GM18498 (cell line): ENCODE data around the gene CLEC16A.

Experiments used
- ATAC-seq: cut with Tn5 transposase; IDR thresholded peaks from one replicate; pipeline ENCODE4 v1.9.1; 2021; ENCODE audit warnings: mild to moderate bottlenecking, moderate library complexity; ENCODE audit not compliant: unreplicated experiment

Gene CLEC16A

GRCh38 chr16:10939649-10940234, 4.6 kb upstream of the CLEC16A start:
- no peak for ATAC-seq

DNA sequence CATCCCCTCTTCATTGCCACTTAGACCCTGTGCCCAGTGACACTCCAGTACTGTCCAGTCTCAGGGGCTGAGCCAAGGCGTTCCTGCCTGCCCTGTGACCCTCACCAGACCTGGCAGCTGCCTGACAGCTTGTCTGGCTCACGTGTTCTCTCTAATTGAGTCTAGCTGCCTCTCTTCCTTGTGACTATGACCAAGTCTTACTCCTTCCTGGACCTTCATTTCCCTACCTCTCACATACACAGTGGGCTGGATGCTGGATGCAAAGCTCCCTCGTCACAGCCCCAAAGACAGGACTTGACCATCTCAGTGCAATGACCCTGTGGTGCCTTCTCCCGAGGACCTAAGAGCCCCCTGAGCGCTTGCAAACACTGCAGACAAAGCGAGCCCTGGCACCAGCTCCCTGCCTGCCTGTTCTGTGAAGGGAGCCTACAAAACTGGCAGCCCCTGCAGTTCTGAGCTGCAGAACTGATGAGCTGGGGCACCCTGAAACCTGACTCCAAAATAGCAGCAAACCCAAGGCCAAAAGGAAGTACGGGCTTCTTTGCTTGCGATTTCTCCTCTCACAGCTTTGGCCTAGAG, 3.8 kb upstream of the CLEC16A start:
- ATAC-seq, result no peak

DNA sequence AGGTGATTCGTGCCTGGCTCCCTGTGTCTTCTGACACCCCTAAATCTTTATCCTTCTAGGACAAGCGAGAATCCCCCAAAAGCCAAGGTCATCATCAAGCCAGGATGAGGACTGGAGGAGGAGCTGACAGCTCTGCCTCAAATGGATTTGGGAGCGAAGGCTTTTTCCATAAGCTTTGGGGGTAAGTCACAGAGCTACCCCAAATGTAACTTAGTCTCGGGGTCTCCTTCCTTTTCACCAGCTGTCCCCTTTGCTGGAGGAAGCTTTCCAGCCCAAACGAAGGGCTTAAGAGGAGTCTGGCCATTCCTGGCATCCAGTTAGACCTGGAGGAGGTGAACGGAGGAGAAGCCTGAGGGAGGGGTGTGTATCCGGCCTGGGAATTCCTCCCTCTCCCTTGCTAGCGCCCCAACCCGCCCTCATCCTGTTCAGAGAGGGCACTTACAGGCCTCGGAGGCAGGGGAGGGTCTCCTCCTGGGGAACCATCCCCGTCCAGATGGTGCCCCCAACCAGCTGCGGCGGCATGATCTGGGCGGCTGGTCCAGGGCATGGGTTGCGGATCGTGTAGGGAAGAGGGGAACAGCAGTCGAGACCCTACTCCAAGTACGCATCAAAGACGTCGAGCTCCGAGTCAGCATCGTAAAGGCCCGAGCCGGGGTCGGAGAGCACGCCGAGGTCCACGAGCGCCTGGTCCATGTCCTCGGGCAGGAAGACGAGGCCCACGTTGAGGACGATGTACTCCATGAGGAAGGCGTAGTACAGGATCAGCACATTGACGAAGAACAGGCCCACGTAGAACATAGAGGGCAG, 3.0 kb upstream of the CLEC16A start:
- no peak for ATAC-seq

DNA sequence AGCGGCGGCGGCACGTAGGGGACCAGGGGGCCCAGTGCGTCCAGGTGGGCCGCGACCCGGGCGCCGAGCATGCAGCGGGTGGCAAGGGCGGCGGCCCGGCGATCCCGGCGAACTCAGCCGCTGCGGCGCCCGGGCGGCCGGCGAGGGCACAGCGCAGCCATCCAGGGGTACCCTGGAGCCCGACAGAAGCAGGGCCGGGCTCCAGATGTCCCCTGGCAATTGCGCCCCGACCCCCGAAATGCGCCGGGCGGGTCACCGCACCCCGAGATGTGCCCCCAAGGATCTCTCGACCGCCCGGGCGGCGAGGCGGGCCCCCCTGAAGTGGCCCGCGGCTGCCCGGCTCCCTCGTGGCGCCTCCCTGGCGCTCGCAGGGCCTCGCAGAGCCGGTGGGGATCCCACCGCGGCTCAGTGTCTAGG, 2.4 kb upstream of the CLEC16A start:
- peak; percentile 8 for ATAC-seq

GRCh38 chr16:10942352-10943063, 1.9 kb upstream of the CLEC16A start, which contains the start of gene DEXI:
Gene DEXI, minus strand, starts transcription at chr16:10942468. Its CDS starts 463 bp downstream, at chr16:10942005.
- ATAC-seq, result peak; percentile 76

GRCh38 chr16:10943064-10943353, 1.4 kb upstream of the CLEC16A start:
- no peak for ATAC-seq

DNA sequence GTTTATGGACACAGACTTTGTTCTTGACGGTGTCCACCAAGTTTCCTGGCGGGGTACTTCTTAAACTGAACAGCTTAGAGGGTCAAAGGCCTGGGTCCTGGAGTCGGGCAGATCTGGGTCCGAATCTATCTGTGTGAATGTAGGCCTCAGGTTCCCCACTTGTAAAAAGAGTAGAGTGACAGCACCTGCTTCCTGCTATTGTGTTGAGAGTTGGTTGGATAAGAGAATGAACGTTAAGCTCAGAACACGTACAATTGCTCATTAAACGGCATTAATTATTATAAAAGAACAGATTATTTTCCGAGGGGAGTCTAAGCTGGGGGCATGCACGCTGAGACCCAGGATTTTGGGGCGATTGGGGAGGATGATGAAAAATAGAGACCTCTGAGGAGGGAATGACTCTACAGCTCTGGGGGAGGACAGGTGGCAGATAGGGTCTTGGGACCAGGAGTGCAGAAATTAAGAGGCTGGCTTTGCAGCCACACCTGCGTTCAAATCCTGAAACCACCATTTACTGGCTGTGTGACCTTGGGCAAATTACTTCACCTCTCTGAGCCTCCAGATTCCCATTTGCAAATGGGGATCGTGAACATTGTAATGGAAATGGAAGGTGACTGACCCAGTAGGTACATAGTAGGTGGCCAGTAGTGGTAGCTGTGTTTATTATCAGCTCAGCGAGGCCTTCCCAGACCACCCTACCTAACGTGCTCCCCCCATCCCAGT, 862 bp downstream of the CLEC16A start:
- no peak for ATAC-seq

GRCh38 chr16:10946308-10946707, 1.9 kb downstream of the CLEC16A start:
- no peak for ATAC-seq

GRCh38 chr16:10947211-10947787, 2.9 kb downstream of the CLEC16A start:
- no peak for ATAC-seq

GRCh38 chr16:10949424-10949970, 5.1 kb downstream of the CLEC16A start:
- ATAC-seq, result peak; percentile 75

DNA sequence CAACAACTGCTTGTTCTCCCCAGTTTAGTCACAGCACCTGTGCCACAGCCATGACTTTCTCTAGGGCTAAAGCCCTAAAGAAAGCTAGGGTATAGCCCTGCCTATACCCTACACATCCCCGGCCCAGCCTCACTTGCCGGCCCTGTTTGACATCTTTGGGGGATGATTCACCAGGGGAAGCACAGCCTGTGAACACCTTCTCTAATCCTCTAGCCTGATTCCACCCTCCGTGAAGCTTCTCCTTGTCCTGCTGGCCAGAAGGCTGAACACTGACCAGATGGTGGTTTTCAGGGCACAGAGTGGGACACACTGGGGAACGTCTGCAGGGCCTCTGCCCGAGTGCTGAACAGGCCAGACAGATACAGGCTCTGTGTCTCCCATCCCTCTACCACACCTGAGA, 6.0 kb downstream of the CLEC16A start:
- ATAC-seq, result no peak

DNA sequence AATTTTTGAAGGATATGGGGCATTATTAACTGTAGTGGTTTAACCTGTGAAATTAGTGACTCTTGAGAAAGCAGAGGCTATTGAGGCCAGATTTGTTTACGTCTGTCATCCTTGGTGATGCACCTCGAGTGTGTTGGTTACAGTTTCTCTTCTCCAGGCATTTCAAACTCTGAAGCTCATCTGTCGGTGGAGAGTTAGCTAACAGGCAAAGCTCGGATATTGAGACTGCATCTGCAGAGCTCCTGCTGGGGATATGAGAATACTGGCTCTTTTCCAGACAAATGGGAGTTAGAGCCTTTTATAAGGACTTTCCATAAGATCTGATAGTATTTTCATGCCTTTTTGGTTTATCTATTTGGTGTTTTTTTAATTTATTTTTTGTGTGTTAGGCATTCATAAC, 6.7 kb downstream of the CLEC16A start:
- ATAC-seq, result no peak

DNA sequence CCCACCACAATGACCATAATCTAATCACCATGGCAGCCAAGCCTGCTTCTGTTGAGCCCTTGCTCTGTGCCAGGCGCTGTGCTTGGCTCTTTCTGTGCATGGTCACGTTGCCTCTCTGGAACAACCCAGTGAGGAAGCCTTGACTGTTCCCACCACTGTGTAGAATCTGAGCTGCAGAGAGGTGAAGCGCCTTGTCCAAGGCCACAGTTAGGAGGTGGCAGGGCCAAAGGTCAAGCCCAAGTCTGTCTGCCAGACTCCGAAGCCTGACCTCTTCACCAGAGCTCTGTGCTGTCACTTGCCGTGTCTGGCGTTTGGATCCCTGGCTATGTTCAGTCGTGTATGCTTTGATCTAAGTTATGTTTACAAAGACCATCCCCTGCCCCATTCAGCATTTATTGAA, 10.5 kb downstream of the CLEC16A start:
- no peak for ATAC-seq

- no peak for ATAC-seq
Measured at GRCh38 chr16:10957771-10958482, 13.6 kb downstream of the CLEC16A start.

- no peak for ATAC-seq
Measured at GRCh38 chr16:10959161-10959560, 14.8 kb downstream of the CLEC16A start.

DNA sequence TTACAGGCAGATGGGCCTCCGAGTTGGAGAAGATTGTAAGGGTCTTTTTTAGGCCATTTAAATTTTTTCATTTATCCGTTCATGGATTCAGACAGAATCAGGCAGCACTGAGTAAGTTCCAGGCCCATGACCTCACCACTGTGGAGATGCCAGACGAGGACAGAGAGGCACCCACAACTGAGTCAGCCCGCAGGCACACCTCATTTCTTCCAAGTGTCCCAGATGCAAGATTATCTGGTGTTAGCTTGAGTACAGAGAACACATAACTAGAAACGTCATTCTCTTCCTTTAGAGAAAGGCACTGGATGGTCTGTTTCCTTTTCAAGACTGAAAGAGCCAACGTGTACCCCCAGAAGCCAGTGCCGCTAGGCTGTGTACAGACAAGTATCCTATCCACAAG, 16.9 kb downstream of the CLEC16A start:
- ATAC-seq, result no peak

GRCh38 chr16:10964039-10964890, 19.9 kb downstream of the CLEC16A start:
- ATAC-seq, result peak; percentile 40

DNA sequence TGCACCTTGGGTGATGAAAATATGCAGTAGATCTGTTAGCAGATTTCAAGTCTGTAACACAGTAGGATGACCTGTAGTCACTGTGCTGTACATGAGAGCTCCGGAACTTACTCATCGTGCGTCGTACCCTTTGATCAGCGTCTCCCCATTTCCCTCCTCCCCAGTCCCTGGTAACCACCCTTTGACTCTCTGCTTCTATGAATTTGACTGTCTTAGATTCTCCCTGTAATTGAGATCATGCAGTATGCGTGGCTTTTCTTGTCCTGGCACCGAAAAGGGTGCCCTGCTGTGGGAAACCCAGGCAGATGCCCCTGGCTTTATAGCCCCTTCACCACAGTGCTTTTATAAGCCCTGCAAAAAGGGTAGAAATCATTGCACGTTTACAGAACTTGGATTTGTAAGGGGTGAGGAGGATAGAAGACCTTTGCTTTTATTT, 20.5 kb downstream of the CLEC16A start:
- ATAC-seq, result peak; percentile 53
